ENCODE data around the gene PTCH1. TPM values are rescaled to one million over a fixed set of nuclear protein-coding genes. Genes with fewer than 3 reads are reported as not detected.

The PTCH1 gene
- total RNA-seq, 4 donors from 2014 or later, result 6.8 to 12.1 (median 8.6) TPM

- TF ChIP-seq, protein P1, sequence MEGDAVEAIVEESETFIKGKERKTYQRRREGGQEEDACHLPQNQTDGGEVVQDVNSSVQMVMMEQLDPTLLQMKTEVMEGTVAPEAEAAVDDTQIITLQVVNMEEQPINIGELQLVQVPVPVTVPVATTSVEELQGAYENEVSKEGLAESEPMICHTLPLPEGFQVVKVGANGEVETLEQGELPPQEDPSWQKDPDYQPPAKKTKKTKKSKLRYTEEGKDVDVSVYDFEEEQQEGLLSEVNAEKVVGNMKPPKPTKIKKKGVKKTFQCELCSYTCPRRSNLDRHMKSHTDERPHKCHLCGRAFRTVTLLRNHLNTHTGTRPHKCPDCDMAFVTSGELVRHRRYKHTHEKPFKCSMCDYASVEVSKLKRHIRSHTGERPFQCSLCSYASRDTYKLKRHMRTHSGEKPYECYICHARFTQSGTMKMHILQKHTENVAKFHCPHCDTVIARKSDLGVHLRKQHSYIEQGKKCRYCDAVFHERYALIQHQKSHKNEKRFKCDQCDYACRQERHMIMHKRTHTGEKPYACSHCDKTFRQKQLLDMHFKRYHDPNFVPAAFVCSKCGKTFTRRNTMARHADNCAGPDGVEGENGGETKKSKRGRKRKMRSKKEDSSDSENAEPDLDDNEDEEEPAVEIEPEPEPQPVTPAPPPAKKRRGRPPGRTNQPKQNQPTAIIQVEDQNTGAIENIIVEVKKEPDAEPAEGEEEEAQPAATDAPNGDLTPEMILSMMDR (IDR thresholded peaks at IDR 0.05; ENCODE audit: low read depth), result no peak
These were observed 72.6 kb downstream of the PTCH1 start for GRCh38 chr9:95444160-95444559.

- TF ChIP-seq, protein P1 (IDR thresholded peaks at IDR 0.05; ENCODE audit: low read depth), result no peak
These were observed 73.5 kb downstream of the PTCH1 start for GRCh38 chr9:95443301-95443700.

DNA sequence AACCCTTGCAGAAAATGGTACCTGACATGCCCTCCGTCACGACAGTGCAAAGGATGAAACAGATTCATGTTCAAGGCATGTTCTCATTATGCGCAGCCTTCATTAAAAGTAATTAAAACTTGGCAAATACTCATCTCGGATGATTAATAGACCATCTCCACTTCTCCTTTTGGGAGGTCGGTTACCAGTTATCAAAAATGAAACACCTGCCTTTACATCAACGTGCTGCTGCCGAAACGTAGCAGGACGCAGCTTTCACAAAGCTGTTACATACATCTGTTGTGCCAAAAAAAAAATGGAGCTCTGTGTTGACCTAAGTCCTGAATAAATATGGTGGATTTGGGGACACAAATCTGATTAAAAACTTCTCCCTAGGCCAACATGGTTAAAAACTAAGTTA lies 75.7 kb downstream of the PTCH1 start:
- TF ChIP-seq, protein P1 (IDR thresholded peaks at IDR 0.05; ENCODE audit: low read depth), result no peak

GRCh38 chr9:95440447-95440846 lies 76.3 kb downstream of the PTCH1 start:
- TF ChIP-seq, protein P1 (IDR thresholded peaks at IDR 0.05; ENCODE audit: low read depth), result no peak

GRCh38 chr9:95438561-95439357 lies 78.0 kb downstream of the PTCH1 start:
- TF ChIP-seq, protein P1 (IDR thresholded peaks at IDR 0.05; ENCODE audit: low read depth), result no peak

DNA sequence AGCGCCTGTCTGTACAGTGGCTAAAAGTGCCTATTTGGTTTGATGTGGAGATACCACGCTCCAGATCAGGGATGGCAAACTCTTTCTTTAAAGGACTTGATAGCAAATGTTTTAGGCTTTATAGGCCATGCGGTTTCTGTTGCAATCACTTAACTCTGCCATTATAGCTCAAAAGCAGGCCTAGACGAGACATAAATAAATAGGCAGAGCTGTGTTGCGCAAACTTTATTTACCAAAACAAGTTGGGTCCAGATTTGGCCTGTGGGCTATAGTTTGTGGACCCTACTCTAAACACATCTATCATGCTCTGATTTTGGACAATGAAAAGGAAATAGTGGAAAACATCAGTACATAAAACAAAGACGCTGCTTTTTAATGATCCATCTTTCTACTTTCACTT lies 79.2 kb downstream of the PTCH1 start:
- TF ChIP-seq, protein P1 (IDR thresholded peaks at IDR 0.05; ENCODE audit: low read depth), result no peak

DNA sequence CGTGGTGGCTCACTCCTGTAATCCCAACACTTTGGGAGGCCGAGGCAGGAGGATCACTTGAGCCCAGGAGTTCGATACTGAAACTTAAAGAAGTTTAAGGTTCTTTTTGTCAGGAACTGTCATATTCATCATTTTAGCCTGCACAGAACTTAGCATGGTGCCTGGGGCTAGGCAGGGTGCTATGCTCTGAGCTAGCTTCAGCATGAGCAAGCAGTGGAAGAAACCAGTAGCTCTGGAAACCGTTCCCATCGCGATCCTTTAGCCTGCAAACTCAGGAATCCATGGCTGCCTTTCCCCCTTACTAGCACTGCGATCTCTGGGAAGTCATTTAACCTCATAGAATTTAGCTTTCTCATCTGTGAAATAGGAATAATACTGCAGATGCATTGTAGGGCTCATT lies 80.4 kb downstream of the PTCH1 start:
- TF ChIP-seq, protein P1 (IDR thresholded peaks at IDR 0.05; ENCODE audit: low read depth), result no peak
